ENCODE measurements around the gene IRAK1.

Gene IRAK1

DNA sequence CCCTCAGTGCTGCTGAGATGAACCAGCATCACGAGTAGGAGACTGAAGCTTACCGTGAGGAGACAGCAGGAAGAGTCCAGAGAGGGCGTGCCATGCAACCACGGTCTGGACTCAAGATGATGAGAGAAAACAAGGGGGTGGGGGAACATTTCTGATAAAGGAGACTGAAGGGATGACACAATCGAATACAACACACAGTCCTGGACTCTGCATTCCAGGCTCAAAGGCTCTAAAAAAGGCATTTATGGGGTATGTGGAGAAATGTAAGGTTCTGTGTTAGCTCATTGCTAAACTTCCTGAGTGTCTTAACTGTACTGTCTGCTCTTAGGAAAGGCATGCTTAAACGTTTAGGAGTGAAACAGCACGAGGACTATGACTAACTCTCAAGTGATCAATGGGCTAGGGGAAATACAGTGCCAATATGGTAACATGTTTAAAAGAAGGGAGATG is 20.6 kb upstream of the IRAK1 start:
- peak; percentile 84 for DNase-seq

DNA sequence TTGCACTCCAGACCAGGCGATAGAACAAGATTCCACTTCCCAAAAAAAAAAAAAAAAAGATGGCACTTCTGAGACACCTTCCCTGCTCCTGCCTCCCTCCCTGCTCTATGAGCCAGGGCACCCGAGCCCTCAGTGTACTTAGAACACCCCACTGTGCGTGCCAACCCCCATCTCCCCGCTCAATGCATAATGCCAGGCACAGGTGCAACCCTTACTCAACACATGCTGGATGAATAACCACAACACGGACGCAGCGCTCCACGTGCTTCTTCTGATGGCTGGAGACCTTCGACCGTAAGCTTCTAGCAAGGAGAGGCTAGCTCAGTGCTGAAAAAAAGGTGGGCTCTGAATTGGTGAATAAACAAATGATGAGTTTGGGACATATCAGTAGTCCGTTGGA is 19.9 kb upstream of the IRAK1 start:
- DNase-seq: no peak

DNA sequence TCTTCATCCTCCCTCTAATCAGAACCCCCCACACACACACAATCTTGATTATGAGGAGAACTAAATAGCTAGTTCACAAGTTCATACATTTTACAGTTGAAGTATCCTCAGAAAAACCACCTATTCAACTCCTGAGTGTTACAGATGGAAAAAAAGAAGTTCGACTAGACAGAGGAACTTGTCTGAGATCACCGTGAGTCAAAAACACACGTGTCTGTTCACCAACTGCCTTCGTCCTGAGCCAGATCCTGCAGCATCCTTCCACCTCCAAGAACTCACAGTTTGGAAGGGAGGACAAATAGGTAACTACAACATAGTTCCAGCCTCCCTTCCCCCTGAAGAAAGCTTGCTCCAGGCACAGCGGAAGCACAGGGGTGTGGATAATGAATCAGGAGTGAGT is 19.0 kb upstream of the IRAK1 start:
- no peak for DNase-seq

DNA sequence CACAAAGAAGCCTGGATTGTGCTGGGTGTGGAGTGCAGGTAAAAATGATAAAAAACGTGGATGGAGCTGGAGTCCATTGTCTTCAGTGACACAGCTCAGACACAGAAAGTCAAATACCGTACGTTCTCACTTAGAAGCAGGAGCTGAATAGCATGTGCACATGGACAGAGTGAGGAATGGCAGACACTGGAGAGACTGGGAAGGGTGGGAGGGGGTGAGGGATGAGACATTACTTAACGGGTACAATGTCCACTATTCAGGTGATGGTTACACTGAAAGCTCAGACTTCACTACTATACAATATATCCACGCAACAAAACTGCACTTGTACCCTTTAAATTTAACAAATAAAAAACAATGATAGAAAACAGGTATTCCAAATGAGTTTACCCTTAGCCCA is 18.1 kb upstream of the IRAK1 start:
- no peak for DNase-seq

DNA sequence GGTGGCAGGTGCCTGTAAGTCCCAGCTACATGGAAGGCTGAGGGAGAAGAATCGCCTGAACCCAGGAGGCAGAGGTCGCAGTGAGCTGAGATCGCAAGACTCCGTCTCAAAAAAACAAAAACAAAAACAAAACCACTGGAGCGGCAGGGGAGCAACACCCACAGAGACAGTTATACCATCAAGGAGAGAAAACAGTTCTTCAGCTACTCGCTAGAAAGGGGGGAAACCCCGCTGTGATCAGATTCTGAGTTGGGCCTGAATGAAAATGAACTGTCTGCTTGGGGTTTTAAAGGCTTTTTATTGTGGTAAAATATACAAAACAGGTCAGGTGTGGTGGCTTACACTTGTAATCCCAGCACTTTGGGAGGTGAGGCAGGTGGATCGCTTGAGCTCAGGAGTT is 16.8 kb upstream of the IRAK1 start:
- no peak for DNase-seq

DNA sequence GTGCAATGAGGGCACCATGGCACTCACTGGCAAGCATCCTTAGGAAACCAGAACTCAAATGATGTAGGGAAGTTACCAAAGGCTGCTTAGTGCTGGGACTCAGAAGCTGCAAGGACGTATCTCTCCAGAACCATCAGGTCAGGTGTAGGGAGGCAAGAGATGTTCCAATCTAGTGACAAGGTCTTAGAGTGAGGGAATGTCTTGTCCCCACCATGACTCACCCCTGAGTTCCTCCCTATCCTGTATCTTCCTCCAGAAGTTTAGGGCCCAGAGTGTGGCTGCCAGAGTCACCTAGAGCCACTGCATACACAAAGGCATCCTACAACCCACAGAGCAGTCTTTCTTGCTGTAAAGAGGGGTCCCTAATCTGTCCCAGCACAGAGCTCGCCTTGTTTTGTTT is 14.1 kb upstream of the IRAK1 start:
- no peak for DNase-seq

DNA sequence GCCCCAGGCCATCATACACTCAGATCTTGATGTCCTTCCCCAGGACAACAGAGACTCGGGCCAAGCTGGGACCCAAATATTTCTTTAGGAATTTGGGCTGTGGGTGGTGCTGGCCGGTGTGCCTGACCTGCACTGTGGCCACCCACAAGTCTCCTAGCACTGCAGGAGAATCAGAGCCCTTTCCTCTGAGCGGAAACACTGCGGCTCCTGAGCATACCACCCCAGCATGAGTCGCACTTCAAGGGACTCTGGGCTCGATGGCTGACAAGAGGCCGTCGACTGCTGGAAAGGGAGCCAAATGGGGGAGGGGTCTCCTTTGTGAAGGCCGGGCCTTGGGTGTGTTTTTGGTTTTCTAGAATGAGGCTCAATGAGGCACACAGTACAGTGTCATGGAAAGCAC is 13.0 kb upstream of the IRAK1 start:
- DNase-seq: no peak

DNA sequence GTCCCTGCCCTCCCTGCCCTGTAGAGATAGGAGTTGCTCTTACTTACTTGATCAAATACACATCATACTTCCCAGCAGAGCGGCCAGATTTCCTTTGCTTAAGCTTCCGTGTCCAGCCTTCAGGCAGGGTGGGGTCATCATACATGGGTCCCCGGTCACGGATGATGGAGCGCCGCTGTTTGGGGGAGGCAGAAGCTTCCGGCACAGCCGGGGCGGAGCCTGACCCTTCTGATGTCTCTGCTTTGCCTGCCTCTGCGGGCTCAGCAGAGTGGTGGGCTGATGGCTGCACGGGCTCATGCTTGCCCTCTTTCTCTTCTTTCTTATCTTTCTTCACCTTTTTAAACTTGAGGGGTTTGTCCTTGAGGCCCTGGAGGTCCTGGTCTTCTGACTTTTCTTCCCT is 12.5 kb upstream of the IRAK1 start:
- no peak for DNase-seq

DNA sequence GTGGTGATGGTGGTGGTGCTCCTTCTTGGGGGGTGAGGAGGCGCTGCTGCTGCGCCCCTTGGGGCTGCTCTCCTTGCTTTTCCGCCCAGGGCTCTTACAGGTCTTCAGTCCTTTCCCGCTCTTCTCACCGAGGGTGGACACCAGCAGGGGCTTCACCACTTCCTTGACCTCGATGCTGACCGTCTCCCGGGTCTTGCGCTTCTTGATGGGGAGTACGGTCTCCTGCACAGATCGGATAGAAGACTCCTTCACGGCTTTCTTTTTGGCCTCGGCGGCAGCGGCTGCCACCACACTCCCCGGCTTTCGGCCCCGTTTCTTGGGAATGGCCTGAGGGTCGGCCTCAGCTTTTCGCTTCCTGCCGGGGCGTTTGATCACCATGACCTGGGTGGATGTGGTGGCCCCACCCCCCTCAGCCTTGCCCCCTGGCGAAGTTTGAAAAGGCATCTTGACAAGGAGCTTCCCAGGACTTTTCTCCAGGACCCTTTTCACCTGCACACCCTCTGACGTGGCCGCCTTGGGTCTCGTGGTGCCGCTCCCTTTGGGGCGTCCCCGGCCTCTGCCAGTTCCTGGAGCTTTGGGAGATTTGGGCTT is 11.1 kb upstream of the IRAK1 start:
- DNase-seq: no peak

DNA sequence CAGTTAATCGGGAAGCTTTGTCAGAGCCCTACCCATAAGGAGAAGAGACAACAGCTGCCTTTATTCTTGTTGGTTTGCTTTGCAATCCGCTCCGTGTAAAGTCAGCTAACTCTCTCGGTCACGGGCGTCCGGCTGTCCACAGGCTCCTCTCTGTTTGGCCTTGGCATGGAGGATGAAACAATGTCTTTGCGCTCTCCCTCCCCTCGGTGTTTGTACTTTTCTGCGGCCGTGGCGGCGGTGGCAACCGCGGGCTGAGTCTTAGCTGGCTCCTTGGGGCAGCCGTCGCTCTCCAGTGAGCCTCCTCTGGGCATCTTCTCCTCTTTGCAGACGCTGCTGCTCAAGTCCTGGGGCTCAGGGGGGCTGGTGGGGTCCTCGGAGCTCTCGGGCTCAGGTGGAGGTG is 10.6 kb upstream of the IRAK1 start:
- no peak for DNase-seq

DNA sequence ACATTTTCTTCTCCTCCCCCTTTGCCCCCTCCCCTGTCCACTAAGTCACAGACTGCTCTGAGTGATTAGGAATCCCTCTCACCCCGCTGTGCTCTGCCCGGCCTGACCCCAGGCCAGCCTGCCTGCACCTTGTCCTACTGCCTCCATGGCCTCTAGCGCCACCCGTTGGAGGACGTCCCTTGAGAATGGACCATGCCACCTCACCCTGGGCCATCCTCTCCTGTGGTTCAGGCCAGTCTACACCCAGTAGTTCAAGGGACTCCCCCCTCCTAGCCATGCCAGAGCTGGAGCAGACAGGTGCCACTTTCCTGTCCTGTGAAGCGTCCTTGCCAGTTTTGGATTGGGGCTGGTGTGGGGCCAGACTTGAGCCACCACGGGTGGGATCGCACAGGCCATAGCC is 9.7 kb upstream of the IRAK1 start:
- DNase-seq: no peak

DNA sequence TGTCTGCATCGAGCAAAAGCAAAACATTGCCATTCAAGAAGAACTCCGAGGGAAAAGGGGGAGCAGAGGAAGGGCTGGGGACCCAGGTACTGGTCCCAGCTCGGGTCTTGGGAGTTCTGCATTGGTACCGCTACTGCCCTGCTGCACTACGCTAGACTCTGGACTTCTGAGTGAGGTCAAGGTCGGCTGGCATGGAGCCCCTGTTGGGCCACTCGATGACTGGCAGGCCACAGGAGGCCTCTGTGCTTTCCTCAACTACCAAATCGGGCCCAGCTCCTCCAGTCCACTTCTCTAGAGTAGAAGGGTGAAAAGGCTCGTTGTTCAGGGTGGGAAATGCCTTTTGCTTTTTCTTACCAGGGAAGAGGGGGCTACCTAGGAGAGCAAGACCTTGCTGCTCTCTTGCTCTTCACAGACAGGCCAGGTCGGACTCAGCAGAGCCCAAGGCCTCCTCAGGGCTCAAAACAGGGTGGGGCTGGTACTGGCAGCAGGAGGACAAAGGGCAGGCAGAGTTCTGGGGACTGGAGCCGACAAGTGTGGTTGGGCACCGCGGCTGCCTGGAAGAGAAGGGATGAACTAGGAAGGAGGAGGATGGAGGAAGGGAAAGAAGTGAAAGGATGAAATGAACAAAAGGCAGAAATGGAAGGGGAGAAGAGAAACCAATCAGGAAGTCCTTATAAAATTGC is 8.9 kb upstream of the IRAK1 start:
- DNase-seq: no peak

DNA sequence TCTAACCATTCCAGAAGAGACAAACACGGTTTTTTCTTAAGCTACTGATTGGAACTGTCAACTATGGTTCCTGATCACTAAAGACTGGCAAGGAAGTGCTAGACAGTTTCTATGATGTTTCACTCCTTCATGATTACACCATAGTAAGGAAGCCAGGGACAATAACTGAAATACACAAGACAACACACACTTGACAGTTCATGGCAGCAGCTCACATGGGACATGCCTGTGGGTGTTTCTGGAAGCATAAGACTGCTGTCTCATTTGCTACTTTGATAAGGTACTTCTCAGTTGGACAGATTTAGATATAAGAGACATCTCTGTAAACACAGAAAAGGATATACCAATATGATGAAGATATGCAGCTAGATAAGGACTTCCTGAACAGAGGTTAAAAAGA is 8.3 kb upstream of the IRAK1 start:
- DNase-seq: no peak

DNA sequence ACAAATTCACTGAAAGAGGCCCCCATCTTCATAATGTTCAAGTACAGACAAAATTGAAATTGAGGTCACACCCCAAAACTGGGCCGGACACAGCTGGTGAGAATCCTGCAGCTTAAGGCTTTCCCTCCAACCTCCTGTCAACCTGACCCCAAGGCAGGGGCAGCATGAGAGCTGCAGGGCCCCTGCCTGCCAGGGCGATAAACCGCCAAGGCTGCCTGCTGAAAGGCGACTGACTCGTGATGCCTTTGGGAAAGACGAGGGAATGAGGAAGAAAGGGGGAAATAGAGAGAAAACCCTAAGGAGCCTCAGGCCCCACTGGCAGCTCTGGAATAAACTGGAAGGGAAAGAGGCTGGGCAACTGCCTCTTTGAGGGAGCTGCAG is 7.3 kb upstream of the IRAK1 start:
- no peak for DNase-seq

DNA sequence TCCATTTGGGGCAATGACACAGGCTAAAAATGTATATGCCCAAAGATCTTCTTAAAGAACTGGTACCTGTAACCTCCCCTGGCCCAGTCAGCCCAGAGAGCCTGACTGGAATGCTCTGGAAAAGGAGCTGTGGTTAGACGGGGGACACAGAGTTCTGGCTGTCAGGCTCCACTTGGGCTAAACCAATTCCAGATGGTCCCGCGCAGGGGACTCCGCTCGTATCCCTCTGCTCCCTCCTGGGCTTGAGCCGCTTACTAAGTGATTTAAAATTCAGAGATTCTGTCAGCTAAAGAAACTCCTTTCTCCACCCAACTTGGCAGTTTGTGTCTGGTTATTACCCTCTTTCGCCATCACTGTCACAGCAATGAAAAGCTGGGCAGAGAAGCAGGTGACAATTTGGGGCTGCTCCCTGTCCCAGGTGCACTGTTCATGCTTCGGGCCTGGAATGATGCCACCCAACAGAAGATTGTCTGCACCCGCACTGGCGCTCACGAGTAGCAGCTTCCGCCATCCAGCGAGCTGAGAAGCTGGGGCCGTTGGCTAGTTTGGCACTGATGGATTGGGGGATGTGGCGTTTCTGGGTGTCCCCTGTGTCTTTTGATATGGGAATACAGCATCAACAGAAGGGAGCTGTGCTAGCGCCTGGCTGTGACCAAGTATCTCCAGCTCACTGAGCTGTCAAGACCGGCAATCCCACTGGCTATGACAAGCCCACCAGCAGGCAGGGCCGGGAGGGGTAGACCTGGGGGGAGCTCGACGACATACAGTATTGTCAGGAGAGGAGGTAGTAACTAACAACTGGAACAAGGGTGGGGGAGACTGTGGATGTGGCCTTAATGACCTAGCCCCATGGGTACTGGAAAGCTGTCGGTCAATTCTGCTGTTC is 6.7 kb upstream of the IRAK1 start:
- DNase-seq: no peak

DNA sequence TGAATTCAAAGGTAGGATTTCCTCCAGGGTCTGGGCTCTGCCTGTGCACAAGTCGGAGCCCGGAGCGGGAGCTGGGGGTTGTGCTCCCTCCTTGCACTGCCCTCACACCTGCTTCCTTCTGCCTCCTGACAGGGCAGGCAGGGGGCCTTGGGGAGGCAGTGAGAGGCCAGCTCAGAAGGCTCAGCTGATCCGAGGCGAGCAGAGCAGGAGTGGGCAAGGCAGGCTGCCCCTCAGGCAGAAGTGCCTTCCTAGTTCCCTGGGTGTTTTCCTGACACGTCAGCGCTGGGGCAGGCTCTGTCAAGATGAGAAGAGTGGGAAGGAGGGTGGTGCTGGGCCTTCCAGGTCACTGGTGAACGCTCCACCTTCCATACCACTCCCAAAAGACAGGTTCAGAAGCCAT is 5.5 kb upstream of the IRAK1 start:
- no peak for DNase-seq

DNA sequence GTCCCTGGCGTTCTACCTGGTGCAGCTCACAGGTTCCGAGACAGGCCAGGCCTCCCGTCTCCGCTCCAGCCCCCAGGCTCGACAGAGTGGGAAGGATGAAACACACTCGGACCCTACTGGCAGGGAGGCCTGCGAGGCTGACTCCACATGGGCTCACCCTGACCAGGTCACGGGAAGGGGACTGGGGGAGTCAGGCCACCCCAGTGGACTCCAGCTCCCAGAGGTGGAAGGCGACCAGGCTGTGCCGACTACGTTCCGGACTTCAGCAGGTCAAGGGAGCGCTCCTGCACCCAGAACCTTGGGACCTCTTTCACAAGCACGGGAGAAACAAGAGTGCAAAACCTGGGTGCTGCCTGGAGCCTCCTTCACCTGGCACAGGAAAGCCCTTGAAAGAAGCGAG is 4.6 kb upstream of the IRAK1 start:
- no peak for DNase-seq

DNA sequence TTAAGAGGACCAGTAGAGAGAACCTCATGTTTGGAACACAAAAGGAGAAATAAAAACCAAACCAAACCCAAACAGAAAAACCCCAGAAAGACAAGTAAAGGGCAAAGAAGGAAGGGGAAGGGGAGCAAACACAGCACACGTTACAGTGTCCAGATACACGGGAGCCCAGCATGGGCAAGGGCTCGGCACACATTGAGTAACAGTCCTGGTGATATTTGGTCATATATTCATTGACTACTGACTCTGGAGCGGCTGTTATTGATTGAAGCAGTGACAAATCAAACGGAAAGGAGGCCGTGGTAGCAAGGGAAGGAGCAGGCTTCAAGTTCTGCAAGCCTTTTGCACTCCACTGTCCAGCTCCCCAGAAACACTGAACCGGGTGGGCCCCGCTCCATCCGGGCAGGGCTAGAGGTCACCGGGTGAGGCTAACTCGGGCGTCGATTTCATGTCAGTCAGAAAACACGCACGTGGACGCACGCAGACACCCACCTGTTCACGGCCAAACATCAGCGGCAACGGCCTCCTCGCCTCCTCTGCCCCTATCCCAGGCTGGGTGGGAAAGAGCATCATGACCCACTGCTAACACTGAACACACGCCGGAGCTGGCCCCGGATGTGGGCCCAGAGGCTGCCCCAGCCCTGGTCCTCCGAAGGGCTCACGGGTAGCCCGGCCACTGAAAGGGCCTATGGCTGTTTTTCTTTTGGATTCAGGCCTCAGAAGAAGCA is 3.7 kb upstream of the IRAK1 start:
- no peak for DNase-seq

DNA sequence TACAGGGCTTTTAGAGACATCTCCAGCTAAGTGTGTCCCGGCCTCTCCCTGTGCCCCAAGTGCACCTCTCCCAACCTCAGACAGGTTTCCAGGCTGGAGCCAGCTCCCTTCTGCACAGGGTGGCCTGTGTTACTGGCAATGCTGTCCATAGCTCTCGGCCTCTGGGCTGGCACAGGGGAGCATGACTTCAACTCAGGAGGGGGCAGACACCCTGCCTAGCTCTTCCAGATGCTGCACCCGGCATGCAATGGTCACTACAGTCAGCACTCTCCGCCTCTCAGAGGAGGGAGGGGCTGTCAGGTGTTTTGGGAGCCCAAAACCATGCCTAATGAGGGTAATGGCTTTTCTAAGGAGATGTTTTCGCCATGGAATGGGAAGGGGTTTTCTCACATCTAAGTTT is 2.4 kb upstream of the IRAK1 start:
- DNase-seq: no peak

DNA sequence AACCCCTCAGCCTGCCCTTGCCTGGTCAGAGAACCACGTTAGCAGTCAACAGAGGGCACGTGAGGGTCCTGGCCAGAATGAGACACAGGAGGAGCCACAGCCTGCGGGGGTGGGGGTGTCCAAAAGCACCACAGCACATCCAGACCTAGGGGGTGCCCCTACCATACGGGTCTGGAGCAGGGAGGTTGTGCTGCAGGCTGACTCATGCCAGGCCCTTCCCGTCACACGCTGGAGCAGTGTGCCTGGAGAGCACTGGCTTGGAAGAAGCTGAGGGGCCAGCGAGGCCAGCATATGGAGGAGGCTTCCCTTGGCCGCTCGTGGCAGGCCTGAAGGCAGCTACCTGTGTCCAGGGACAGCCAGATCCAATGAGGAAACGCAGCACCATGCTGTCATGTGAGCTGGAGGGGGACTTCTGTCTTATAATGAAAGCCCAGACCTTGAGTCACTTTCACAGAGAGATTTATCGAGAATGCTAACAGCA is 1.5 kb upstream of the IRAK1 start:
- no peak for DNase-seq

DNA sequence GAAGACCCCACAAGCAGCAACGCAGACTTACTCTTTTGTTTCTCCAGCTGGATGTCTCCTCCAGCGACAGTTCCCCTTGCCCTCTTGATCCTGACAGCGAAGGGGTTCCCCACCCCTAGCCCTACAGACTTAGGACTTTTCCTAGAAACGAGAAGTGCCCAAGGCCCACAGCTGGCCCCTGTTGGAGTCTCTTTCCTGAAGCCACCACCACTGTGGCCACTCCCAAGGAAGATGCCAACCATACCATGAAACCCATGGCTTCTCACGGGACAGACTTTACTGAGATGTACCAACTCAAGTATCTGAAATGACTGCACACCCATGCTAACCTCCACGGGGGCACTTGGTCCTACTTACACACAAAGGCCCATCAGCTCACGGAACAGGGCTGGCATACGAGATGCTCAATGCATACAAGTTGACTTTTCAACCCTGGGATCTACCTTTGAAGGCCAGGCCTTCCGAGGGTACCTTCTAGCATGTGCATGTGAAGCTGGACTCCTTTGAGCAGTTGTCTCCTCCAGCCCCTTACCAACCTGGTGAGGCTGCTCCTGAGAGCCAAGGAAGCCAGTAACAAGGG is 924 bp upstream of the IRAK1 start:
- DNase-seq: no peak

DNA sequence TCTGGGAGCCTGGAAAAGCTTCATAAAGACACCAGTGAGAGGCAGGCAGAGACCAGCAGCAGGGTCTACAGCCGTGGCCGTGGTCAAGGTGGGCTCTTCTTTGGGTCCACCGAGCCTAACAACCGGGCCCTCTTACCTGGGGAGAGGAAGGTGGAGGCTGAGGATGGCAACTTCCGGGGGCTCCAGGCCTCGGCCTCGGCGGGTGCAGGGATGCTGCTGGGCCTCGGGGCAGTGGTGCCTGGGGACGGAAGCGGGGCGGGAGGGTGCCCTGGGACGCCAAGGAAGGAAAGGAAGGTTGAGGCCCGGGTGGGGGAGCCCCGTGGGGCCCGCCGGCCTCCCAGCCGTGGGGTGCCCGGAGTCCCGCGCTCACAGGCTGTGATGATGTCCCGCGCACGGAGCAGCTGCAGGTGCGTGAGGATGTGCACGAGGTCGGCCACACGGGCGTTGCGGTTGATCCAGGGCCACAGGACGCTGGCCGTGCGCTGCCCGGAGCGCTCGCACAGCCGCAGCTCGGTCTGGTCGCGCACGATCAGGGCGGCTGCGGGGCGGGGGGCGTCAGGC is 561 bp downstream of the IRAK1 start:
- DNase-seq: no peak
